Left lung (tissue), 10 donors: ENCODE measurements around the gene CFL2. TPM values are rescaled to one million over a fixed set of nuclear protein-coding genes. Genes with fewer than 3 reads are reported as not detected.

Experiments
- ATAC-seq: fragments of 200-7000 bp; cut with Tn5 transposase; one replicate; pipeline ENCODE4 v1.9.1; 2020; ENCODE audit warnings: moderate library complexity
- DNase-seq, 4 donors: peaks; one replicate each; pipeline ENCODE4 v3.0.0-alpha.2; 2013 to 2020
- H3K27ac ChIP-seq, 2 donors: fragments of 200-600 bp; sonication (generic) in 1 of 2; one replicate each; pipeline versions ENCODE4 v1.5.0 to v1.8.0; 2020 to 2021
- H3K27me3 ChIP-seq, 2 donors: fragments of 200-600 bp; sonication (generic) in 1 of 2; one replicate each; pipeline versions ENCODE4 v1.5.0 to v1.8.0; 2020 to 2021
- H3K36me3 ChIP-seq, 2 donors: fragments of 200-600 bp; sonication (generic) in 1 of 2; one replicate each; pipeline versions ENCODE4 v1.5.0 to v1.8.0; 2020 to 2021
- H3K4me1 ChIP-seq, 2 donors: fragments of 200-600 bp; one replicate each; pipeline ENCODE4 v1.8.0; 2021
- H3K4me3 ChIP-seq, 2 donors: fragments of 200-600 bp; sonication (generic) in 1 of 2; one replicate each; pipeline versions ENCODE4 v1.5.0 to v1.8.0; 2020 to 2021; ENCODE audit warnings: mild to moderate bottlenecking in 1 of 2
- H3K9me3 ChIP-seq, 2 donors: fragments of 200-600 bp; sonication (generic) in 1 of 2; one replicate each; pipeline versions ENCODE4 v1.5.0 to v1.8.0; 2020 to 2021
- CTCF ChIP-seq, 2 donors: fragments of 200-600 bp; sonication (generic) in 1 of 2; IDR thresholded peaks; one replicate each; pipeline versions ENCODE4 v1.5.0 to v1.8.0; 2021; ENCODE audit warnings: antibody characterized with exemption in 2 of 2
- intact Hi-C, 2 donors: fragments of 100-400 bp; cut with DNase I; formaldehyde crosslinking; loops; one replicate each; pipeline versions ENCODE4 v1.11.2 to v1.14.2; 2022
- polyA plus RNA-seq, 6 donors: library from polyadenylated mRNA; unstranded; fragments of 120-200 nt; gene quantifications; one replicate each; pipeline ENCODE4 v1.2.1, GENCODE V29; 2013; ENCODE audit not compliant: insufficient read length in 6 of 6
- total RNA-seq, 2 donors: library from RNA; stranded (reverse); fragmentation: NEBNext Ultra II Directional; extraction: Animal tissue kit (Norgen Biotek cat#: 25700); gene quantifications; one replicate each; pipeline ENCODE4 v1.2.1, GENCODE V29; 2021
- donor health status: DM: no; HTN: yes; CAD: no.
- donor health status: DM: no; HTN: no; CAD: no.

The CFL2 gene
- total and polyA plus RNA-seq, 8 donors = 36.9 to 58.0 (median 47.1) TPM

- DNase-seq = no peak
- intact Hi-C loops = no loop called here
- ATAC-seq = no peak
- TF ChIP-seq CTCF (IDR thresholded peaks at IDR 0.05) = no peak
- H3K9me3 ChIP-seq = no peaks in the 10 kb centered on the region
- no peak overlapping the region for H3K4me3 ChIP-seq
- H3K36me3 ChIP-seq = no peaks in the 10 kb centered on the region
- no peak overlapping the region for H3K27ac ChIP-seq
- no peaks in the 10 kb centered on the region for H3K27me3 ChIP-seq
- H3K4me1 ChIP-seq = peaks cover 6 to 41% of the 10 kb centered on the region in 2 donors
Measured at GRCh38 chr14:34711796-34712712, 2.3 kb downstream of the CFL2 start.

GRCh38 chr14:34711169-34711568 lies 3.2 kb downstream of the CFL2 start:
- intact Hi-C loops = no loop called here
- H3K27ac ChIP-seq = no peak overlapping the region
- peaks cover 6 to 41% of the 10 kb centered on the region in 2 donors for H3K4me1 ChIP-seq

GRCh38 chr14:34710744-34711143 lies 3.6 kb downstream of the CFL2 start:
- DNase-seq (no peak), ATAC-seq (no peak)
- H3K4me1 ChIP-seq = peaks cover 6 to 41% of the 10 kb centered on the region in 2 donors
- no peak overlapping the region for H3K4me3 ChIP-seq
- intact Hi-C loops = no loop called here
- H3K27ac ChIP-seq = no peak overlapping the region
- H3K27me3 ChIP-seq = no peaks in the 10 kb centered on the region
- no peaks in the 10 kb centered on the region for H3K9me3 ChIP-seq
- TF ChIP-seq CTCF (IDR thresholded peaks at IDR 0.05) = no peak
- H3K36me3 ChIP-seq = no peaks in the 10 kb centered on the region

More at GRCh38 chr14:34711169-34711568, 3.2 kb downstream of the CFL2 start:
- TF ChIP-seq CTCF (IDR thresholded peaks at IDR 0.05) = no peak
- H3K36me3 ChIP-seq = no peaks in the 10 kb centered on the region
- ATAC-seq = no peak
- no peaks in the 10 kb centered on the region for H3K27me3 ChIP-seq
- H3K9me3 ChIP-seq = no peaks in the 10 kb centered on the region
- no peak for DNase-seq
- H3K4me3 ChIP-seq = no peak overlapping the region

GRCh38 chr14:34710006-34710405 lies 4.4 kb downstream of the CFL2 start:
- no peak overlapping the region for H3K27ac ChIP-seq

More at GRCh38 chr14:34710006-34710405, 4.4 kb downstream of the CFL2 start:
- H3K4me3 ChIP-seq = no peak overlapping the region
- H3K27me3 ChIP-seq = no peaks in the 10 kb centered on the region
- intact Hi-C loops = no loop called here
- H3K36me3 ChIP-seq = no peaks in the 10 kb centered on the region
- no peaks in the 10 kb centered on the region for H3K9me3 ChIP-seq
- DNase-seq (no peak), ATAC-seq (no peak)
- TF ChIP-seq CTCF (IDR thresholded peaks at IDR 0.05) = no peak
- H3K4me1 ChIP-seq = peaks cover 6 to 36% of the 10 kb centered on the region in 2 donors
